C4-2B (cell line): Measurements from ENCODE around the gene ZFAND6.

Source experiments
- ZFX ChIP-seq: fragments of 450-650 bp; IDR thresholded peaks from 2 replicates; pipeline ENCODE4 v1.6.1; 2017
- TF ChIP-seq, protein P1 (sequence below): fragments of 450-650 bp; conservative IDR thresholded peaks from 2 replicates; pipeline ENCODE4 v1.5.1; 2017; ENCODE audit warnings: mild to moderate bottlenecking

DNA sequence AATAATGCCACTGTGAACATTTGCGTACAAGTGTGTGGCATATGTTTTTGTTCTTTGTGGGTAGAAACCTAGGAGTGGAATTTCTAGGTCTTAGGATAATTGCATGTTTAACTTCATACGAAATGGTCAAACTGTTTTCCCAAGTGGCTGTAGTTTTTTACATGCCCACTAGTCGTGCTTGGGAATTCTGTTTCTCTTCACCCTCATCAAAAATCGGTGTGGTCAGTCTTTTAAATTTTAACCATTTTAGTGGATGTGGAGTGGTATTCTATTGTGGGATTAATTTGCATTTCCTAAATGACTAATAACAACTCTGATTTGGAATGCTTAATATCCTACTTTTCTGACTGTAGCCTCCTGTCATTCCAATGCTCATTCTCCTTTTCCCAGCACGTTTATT is 27.6 kb downstream of the ZFAND6 start:
- TF ChIP-seq, protein P1, sequence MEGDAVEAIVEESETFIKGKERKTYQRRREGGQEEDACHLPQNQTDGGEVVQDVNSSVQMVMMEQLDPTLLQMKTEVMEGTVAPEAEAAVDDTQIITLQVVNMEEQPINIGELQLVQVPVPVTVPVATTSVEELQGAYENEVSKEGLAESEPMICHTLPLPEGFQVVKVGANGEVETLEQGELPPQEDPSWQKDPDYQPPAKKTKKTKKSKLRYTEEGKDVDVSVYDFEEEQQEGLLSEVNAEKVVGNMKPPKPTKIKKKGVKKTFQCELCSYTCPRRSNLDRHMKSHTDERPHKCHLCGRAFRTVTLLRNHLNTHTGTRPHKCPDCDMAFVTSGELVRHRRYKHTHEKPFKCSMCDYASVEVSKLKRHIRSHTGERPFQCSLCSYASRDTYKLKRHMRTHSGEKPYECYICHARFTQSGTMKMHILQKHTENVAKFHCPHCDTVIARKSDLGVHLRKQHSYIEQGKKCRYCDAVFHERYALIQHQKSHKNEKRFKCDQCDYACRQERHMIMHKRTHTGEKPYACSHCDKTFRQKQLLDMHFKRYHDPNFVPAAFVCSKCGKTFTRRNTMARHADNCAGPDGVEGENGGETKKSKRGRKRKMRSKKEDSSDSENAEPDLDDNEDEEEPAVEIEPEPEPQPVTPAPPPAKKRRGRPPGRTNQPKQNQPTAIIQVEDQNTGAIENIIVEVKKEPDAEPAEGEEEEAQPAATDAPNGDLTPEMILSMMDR: no peak; the same call in 1 of the 2 replicates
- TF ChIP-seq ZFX: no peak
